Endothelial cell of umbilical vein (primary cell): Measurements from ENCODE around the gene R3HDM1. TPM values are rescaled to one million over a fixed set of nuclear protein-coding genes. Genes with fewer than 3 reads are reported as not detected.

Experiments used
- BruUV-seq: library from RNA; stranded (reverse); fragments of 400-500 nt; replicated peaks from 2 replicates; lab custom pipeline; 2021; lab: Mats Ljungman, UMichigan
- CTCF ChIA-PET: fragments of 300-600, 350-600 bp; sonication (Branson Sonifier 250); formaldehyde crosslinking; loops from one replicate; lab custom pipeline; 2021; ENCODE audit warnings: antibody characterized with exemption, inconsistent platforms; lab: Charles Lee
- POLR2A ChIA-PET: fragments of 300-600, 350-600 bp; sonication (Branson Sonifier 250); formaldehyde crosslinking; loops from one replicate; lab custom pipeline; 2021; ENCODE audit warnings: antibody characterized with exemption, inconsistent platforms; lab: Charles Lee
- DNase-seq: peaks from one replicate; pipeline ENCODE4 v3.0.0-alpha.2; 2011; ENCODE audit warnings: low read depth, low spot score
- FAIRE-seq: peaks from 2 replicates; lab custom pipeline; 2011; peaks lifted over from hg19 to GRCh38; lab: Jason Lieb, UNC
- H2AFZ ChIP-seq: 2 replicates; pipeline ENCODE4 v1.6.0; 2012; ENCODE audit warnings: low read depth, low read length, control low read depth, inconsistent platforms
- H3K27ac ChIP-seq: 2 replicates; pipeline ENCODE4 v1.5.1; 2011; ENCODE audit warnings: low read depth, mild to moderate bottlenecking, control low read depth, low read length, moderate library complexity; ENCODE audit not compliant: insufficient read depth
- H3K27me3 ChIP-seq, 2 experiments: 2 replicates each; pipeline versions ENCODE4 v1.6.0 to v1.6.1; 2011; ENCODE audit warnings: low read length in 2 of 2, mixed read lengths in 1 of 2; ENCODE audit not compliant: control insufficient read depth in 2 of 2, insufficient read depth in 2 of 2
- H3K36me3 ChIP-seq, 2 experiments: 2 replicates in 1 of 2; 3 replicates in 1 of 2; pipeline ENCODE4 v1.5.1; 2011; ENCODE audit warnings: low read length in 2 of 2, mild to moderate bottlenecking in 1 of 2, moderate library complexity in 1 of 2; ENCODE audit not compliant: control insufficient read depth in 2 of 2, insufficient read depth in 2 of 2; ENCODE audit errors: extremely low read depth in 1 of 2
- H3K4me1 ChIP-seq: 3 replicates; pipeline ENCODE4 v1.5.1; 2011; ENCODE audit warnings: mild to moderate bottlenecking, low read length; ENCODE audit not compliant: control insufficient read depth, insufficient read depth; ENCODE audit errors: extremely low read depth
- H3K4me2 ChIP-seq: 2 replicates; pipeline ENCODE4 v1.6.1; 2011; ENCODE audit warnings: low read length, control low read depth, mixed read lengths; ENCODE audit not compliant: insufficient read depth
- H3K4me3 ChIP-seq, 3 experiments: fragments of 200-600 bp in 1 of 3; sonication (generic), shearing (Covaris generic) in 1 of 3; replicated peaks in 1 of 3; 2 replicates each; pipeline ENCODE4 v1.5.1; 2011 to 2016; ENCODE audit warnings: control low read depth in 3 of 3, low read length in 3 of 3, mild to moderate bottlenecking in 2 of 3, inconsistent platforms in 1 of 3, low read depth in 1 of 3, moderate library complexity in 1 of 3; ENCODE audit not compliant: insufficient read depth in 1 of 3
- H3K79me2 ChIP-seq: 2 replicates; pipeline ENCODE4 v1.6.0; 2012; ENCODE audit warnings: low read length, inconsistent platforms; ENCODE audit not compliant: control insufficient read depth, insufficient read depth
- H3K9ac ChIP-seq: replicated peaks from 2 replicates; pipeline ENCODE3; 2011; ENCODE audit warnings: low read length, control low read depth; ENCODE audit not compliant: insufficient read depth; ENCODE audit errors: extremely low read depth
- H3K9me1 ChIP-seq: replicated peaks from 3 replicates; pipeline ENCODE4 v1.6.0; 2011; ENCODE audit warnings: mild to moderate bottlenecking, low read length; ENCODE audit not compliant: control insufficient read depth, insufficient read depth; ENCODE audit errors: extremely low read depth
- H3K9me3 ChIP-seq: replicated peaks from 2 replicates; pipeline ENCODE4 v1.5.1; 2012; ENCODE audit warnings: low read length, inconsistent platforms; ENCODE audit not compliant: control insufficient read depth, insufficient read depth
- H4K20me1 ChIP-seq: replicated peaks from 2 replicates; pipeline ENCODE3; 2011; ENCODE audit warnings: mild to moderate bottlenecking, low read length; ENCODE audit not compliant: control insufficient read depth, insufficient read depth; ENCODE audit errors: extremely low read depth
- CTCF ChIP-seq, 2 donors: IDR thresholded peaks; 1 replicate in 1 of 2; 2 replicates in 1 of 2; pipeline ENCODE4 v1.5.1; 2011; ENCODE audit warnings: low read length in 2 of 2, mild to moderate bottlenecking in 2 of 2, moderate library complexity in 2 of 2, control low read depth in 1 of 2, inconsistent platforms in 1 of 2, low read depth in 1 of 2; ENCODE audit not compliant: insufficient read depth in 1 of 2; ENCODE audit errors: extremely low read depth in 1 of 2
- EZH2 ChIP-seq: IDR thresholded peaks from 2 replicates; pipeline ENCODE4 v1.6.1; 2012; ENCODE audit warnings: borderline replicate concordance, low read depth, mild to moderate bottlenecking, moderate library complexity, low read length, inconsistent platforms; ENCODE audit not compliant: severe bottlenecking
- FOS ChIP-seq: IDR thresholded peaks from 2 replicates; pipeline ENCODE4 v1.6.1; 2011; ENCODE audit warnings: mild to moderate bottlenecking, low read length, moderate library complexity, borderline replicate concordance; ENCODE audit not compliant: insufficient read depth
- GATA2 ChIP-seq: IDR thresholded peaks from 2 replicates; pipeline ENCODE4 v1.7.0; 2011; ENCODE audit warnings: low read depth, mild to moderate bottlenecking, moderate library complexity, mixed read lengths, low read length; ENCODE audit not compliant: insufficient read length, insufficient read depth
- JUN ChIP-seq: IDR thresholded peaks from 2 replicates; pipeline ENCODE4 v1.6.1; 2011; ENCODE audit warnings: borderline replicate concordance, low read depth; ENCODE audit not compliant: insufficient read length, insufficient read depth
- MAX ChIP-seq: IDR thresholded peaks from 2 replicates; pipeline ENCODE4 v1.6.1; 2011; ENCODE audit not compliant: insufficient read depth, insufficient read length
- MYC ChIP-seq: IDR thresholded peaks from one replicate; pipeline ENCODE4 v1.6.1; 2011; ENCODE audit warnings: mild to moderate bottlenecking, low read depth, low read length
- POLR2A ChIP-seq: IDR thresholded peaks from 2 replicates; pipeline ENCODE4 v1.6.1; 2012; ENCODE audit warnings: low read depth, mild to moderate bottlenecking, control low read depth, low read length
- POLR2AphosphoS5 ChIP-seq: IDR thresholded peaks from 2 replicates; pipeline ENCODE4 v1.6.1; 2012; ENCODE audit warnings: low read depth, mild to moderate bottlenecking, control low read depth, low read length, moderate library complexity; ENCODE audit not compliant: insufficient read depth
- dilution Hi-C: fragments of 300-500 bp; cut with MboI; formaldehyde crosslinking; loops from one replicate; pipeline ENCODE4 v1.15.0; 2019; ENCODE audit warnings: low sequenced_read_pairs; ENCODE audit not compliant: extremely low pct_ligation_motif_present
- intact Hi-C: fragments of 100-400 bp; cut with micrococcal nuclease; formaldehyde crosslinking; loops from one replicate; pipeline ENCODE4 v1.10.0; 2022
- polyA plus RNA-seq, 4 experiments: library from polyadenylated mRNA; depleted of rRNA in 3 of 4; stranded (reverse) in 3 of 4; unstranded in 1 of 4; fragments of >200 nt; gene quantifications; 2 replicates each; pipeline versions ENCODE4 v1.2.1 to v1.2.3, GENCODE V29; 2011 to 2012; ENCODE audit warnings: missing spikeins in 1 of 4
- total RNA-seq: library from RNA; stranded (reverse); gene quantifications from 2 replicates; pipeline ENCODE4 v1.2.3, GENCODE V29; 2021

Gene R3HDM1
- total and polyA plus RNA-seq, 2 donors (not counting 3 experiments of a cell fraction or from before 2014, with no cell fraction given), result 36.6 to 61.8 TPM

GRCh38 chr2:135620198-135620597, 88.9 kb downstream of the R3HDM1 start:
- Histone ChIP-seq H3K36me3 (no peaks in the 10 kb centered on the region), H3K4me2 (no peak overlapping the region), H3K4me1 (no peaks in the 10 kb centered on the region), H3K9me1 (no peaks in the 10 kb centered on the region), H2AFZ (no peak overlapping the region), H3K27me3 (no peaks in the 10 kb centered on the region), H3K4me3 (no peak overlapping the region), H3K27ac (no peak overlapping the region), H4K20me1 (no peaks in the 10 kb centered on the region), H3K79me2 (no peaks in the 10 kb centered on the region), H3K9ac (no peak overlapping the region), H3K9me3 (no peaks in the 10 kb centered on the region)
- no peak for TF ChIP-seq GATA2
- no peak for TF ChIP-seq POLR2A
- no peak for TF ChIP-seq CTCF (IDR thresholded peaks at IDR 0.05; ENCODE audit: extremely low read depth in 1 of 2, insufficient read depth in 1 of 2, low read depth in 1 of 2, low read length in 2 of 2)
- no peak for TF ChIP-seq EZH2
- no peak for TF ChIP-seq FOS
- TF ChIP-seq MYC, result no peak
- TF ChIP-seq POLR2AphosphoS5, result no peak
- no peak for TF ChIP-seq MAX
- no peak for TF ChIP-seq JUN
- BruUV-seq, result no TSS peak
- ChIA-PET POLR2A (no interaction called here), CTCF (interaction anchor here (0.6 to 1.7 kb wide), 4 partner anchors 16 to 89 kb away, joined by 3 to 6 read pairs (median 4); no protein-coding TSS in a partner anchor)
- DNase-seq, result no peak
- intact Hi-C loops, result no loop called here
- dilution Hi-C loops, result no loop called here
- no peak for FAIRE-seq
